MM.1S (cell line): ENCODE measurements around the gene DMKN.

Experiments
- DNase-seq: peaks from one replicate; pipeline ENCODE4 v3.0.0-alpha.2; 2015
- H2AFZ ChIP-seq: fragments of 300-600 bp; sonication (generic); 2 replicates; pipeline ENCODE4 v1.6.0; 2016; ENCODE audit warnings: antibody characterized with exemption, low read length
- H3F3A ChIP-seq: fragments of 300-600 bp; sonication (generic); 2 replicates; pipeline ENCODE4 v1.6.1; 2016; ENCODE audit warnings: mild to moderate bottlenecking, antibody characterized with exemption, low read length, moderate library complexity, mixed read lengths; ENCODE audit not compliant: insufficient read depth
- H3K27ac ChIP-seq: fragments of 300-600 bp; sonication (generic); 2 replicates; pipeline ENCODE4 v1.5.1; 2016; ENCODE audit warnings: mild to moderate bottlenecking, low read length
- H3K27me3 ChIP-seq: fragments of 300-600 bp; sonication (generic); replicated peaks from 2 replicates; pipeline ENCODE4 v1.6.0; 2016; ENCODE audit warnings: low read length; ENCODE audit not compliant: insufficient read depth
- H3K36me3 ChIP-seq: fragments of 300-600 bp; sonication (generic); replicated peaks from 2 replicates; pipeline ENCODE4 v1.6.1; 2016; ENCODE audit warnings: mild to moderate bottlenecking, low read length, mixed read lengths; ENCODE audit not compliant: insufficient read depth
- H3K4me1 ChIP-seq: fragments of 300-600 bp; sonication (generic); 2 replicates; pipeline ENCODE4 v1.6.1; 2016; ENCODE audit warnings: low read length, mixed read lengths
- H3K4me2 ChIP-seq: fragments of 300-600 bp; sonication (generic); 2 replicates; pipeline ENCODE4 v1.6.0; 2016; ENCODE audit warnings: low read depth, low read length
- H3K4me3 ChIP-seq: fragments of 300-600 bp; sonication (generic); 2 replicates; pipeline ENCODE4 v1.5.1; 2016; ENCODE audit warnings: low read length, mixed read lengths
- H3K79me2 ChIP-seq: fragments of 300-600 bp; sonication (generic); 2 replicates; pipeline ENCODE4 v1.6.1; 2016; ENCODE audit warnings: mixed run types, low read length, mixed read lengths
- H3K9ac ChIP-seq: fragments of 300-600 bp; sonication (generic); 2 replicates; pipeline ENCODE4 v1.6.1; 2016; ENCODE audit warnings: low read length, mixed read lengths
- H3K9me2 ChIP-seq: fragments of 300-600 bp; sonication (generic); replicated peaks from 2 replicates; pipeline ENCODE4 v1.6.1; 2016; ENCODE audit warnings: mild to moderate bottlenecking, low read length, mixed read lengths; ENCODE audit not compliant: insufficient read depth
- H3K9me3 ChIP-seq: fragments of 300-600 bp; sonication (generic); replicated peaks from 2 replicates; pipeline ENCODE4 v1.6.1; 2016; ENCODE audit warnings: mild to moderate bottlenecking, low read length, mixed read lengths; ENCODE audit not compliant: insufficient read depth
- H4K20me1 ChIP-seq: fragments of 300-600 bp; sonication (generic); 2 replicates; pipeline ENCODE4 v1.6.1; 2016; ENCODE audit warnings: mild to moderate bottlenecking, low read length, moderate library complexity, mixed read lengths; ENCODE audit not compliant: insufficient read depth
- CTCF ChIP-seq: fragments of 300-600 bp; sonication (generic); IDR thresholded peaks from 2 replicates; pipeline ENCODE4 v1.5.1; 2016; ENCODE audit warnings: antibody characterized with exemption, low read length, mixed read lengths
- EZH2 ChIP-seq: fragments of 300-600 bp; sonication (generic); optimal IDR thresholded peaks from 2 replicates; pipeline ENCODE3; 2017; ENCODE audit warnings: low read depth, mild to moderate bottlenecking, antibody characterized with exemption, low read length, mixed read lengths
- EZH2phosphoT487 ChIP-seq: fragments of 300-600 bp; sonication (generic); IDR thresholded peaks from 2 replicates; pipeline ENCODE4 v1.6.1; 2018; ENCODE audit warnings: antibody characterized with exemption, low read length

Gene DMKN

DNA sequence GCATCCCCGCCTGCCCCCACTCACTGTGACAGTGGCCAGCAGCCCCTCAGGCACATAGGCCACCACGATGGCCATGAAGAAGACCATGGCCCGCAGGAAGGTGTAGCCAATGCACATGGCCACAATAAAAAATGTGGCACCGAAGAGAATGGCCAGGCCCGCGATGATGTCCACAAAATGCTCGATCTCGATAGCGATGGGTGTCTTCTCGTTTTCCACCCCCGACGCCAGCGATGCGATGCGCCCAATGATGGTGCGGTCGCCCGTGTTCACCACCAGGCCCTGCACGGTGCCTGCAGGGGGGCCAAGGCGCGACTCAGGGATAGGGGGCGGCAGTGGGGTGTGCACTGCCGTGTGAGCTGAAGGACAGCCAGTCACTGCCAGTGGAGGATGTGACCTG lies 46.3 kb upstream of the DMKN start:
- TF ChIP-seq EZH2phosphoT487 (no peak), CTCF (no peak), EZH2 (no peak)
- Histone ChIP-seq H3K4me1 (no peaks in the 10 kb centered on the region), H3K36me3 (no peaks in the 10 kb centered on the region), H3K4me2 (no peak overlapping the region), H2AFZ (no peak overlapping the region), H4K20me1 (no peaks in the 10 kb centered on the region), H3K4me3 (no peak overlapping the region), H3F3A (no peaks in the 10 kb centered on the region), H3K27ac (no peak overlapping the region), H3K9ac (no peak overlapping the region), H3K9me3 (no peaks in the 10 kb centered on the region), H3K79me2 (no peaks in the 10 kb centered on the region), H3K9me2 (no peaks in the 10 kb centered on the region), H3K27me3 (peaks cover 87% of the 10 kb centered on the region)
- no peak for DNase-seq

DNA sequence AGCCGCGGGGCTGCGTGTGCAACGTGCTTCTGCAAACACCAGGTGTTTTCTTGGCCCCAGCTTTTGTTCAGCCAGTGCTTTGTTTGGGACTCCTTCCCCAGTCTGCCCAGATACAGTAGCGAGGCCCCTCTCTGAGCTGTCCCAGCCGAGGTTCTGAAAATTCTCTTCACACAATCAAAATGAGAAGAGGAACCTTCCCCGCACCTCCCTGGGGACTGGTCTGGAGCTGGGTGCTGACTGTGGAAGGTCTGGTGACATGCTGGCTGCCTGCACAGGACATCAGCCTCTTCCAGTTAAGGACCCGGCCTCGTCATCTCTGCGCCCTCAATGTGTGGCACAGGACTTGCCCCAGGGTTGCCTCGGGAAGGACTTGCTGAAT lies 45.8 kb upstream of the DMKN start:
- Histone ChIP-seq H3K4me1 (no peaks in the 10 kb centered on the region), H3K27ac (no peak overlapping the region), H2AFZ (no peak overlapping the region), H3K79me2 (no peaks in the 10 kb centered on the region), H3F3A (no peaks in the 10 kb centered on the region), H3K27me3 (peaks cover 87% of the 10 kb centered on the region), H3K9me2 (no peaks in the 10 kb centered on the region), H3K9ac (no peak overlapping the region), H3K36me3 (no peaks in the 10 kb centered on the region), H3K9me3 (no peaks in the 10 kb centered on the region), H3K4me3 (no peak overlapping the region), H3K4me2 (no peak overlapping the region), H4K20me1 (no peaks in the 10 kb centered on the region)
- no peak for DNase-seq
- no peak for TF ChIP-seq EZH2
- TF ChIP-seq CTCF, result no peak
- no peak for TF ChIP-seq EZH2phosphoT487

GRCh38 chr19:35558400-35559280 lies 45.2 kb upstream of the DMKN start:
- no peaks in the 10 kb centered on the region for H3K36me3 ChIP-seq
- no peak for DNase-seq
- no peaks in the 10 kb centered on the region for H3K4me1 ChIP-seq
- H3F3A ChIP-seq, result no peaks in the 10 kb centered on the region
- peaks cover 89% of the 10 kb centered on the region for H3K27me3 ChIP-seq
- H4K20me1 ChIP-seq, result no peaks in the 10 kb centered on the region
- H2AFZ ChIP-seq, result no peak overlapping the region
- H3K9me2 ChIP-seq, result no peaks in the 10 kb centered on the region
- no peaks in the 10 kb centered on the region for H3K79me2 ChIP-seq
- TF ChIP-seq EZH2 (no peak), CTCF (no peak), EZH2phosphoT487 (no peak)
- H3K9me3 ChIP-seq, result no peaks in the 10 kb centered on the region
- no peak overlapping the region for H3K4me3 ChIP-seq
- no peak overlapping the region for H3K9ac ChIP-seq
- H3K4me2 ChIP-seq, result no peak overlapping the region
- H3K27ac ChIP-seq, result no peak overlapping the region
